Erythroblast (primary cell): ENCODE measurements around the gene POLR1E.
"Not testable (repeated sequence)": the region's sequence is repeated elsewhere in the genome, so short reads cannot be mapped to it uniquely, and the experiment has no call there.

Experiments
- GATA1 ChIP-seq: IDR thresholded peaks from 2 replicates; pipeline ENCODE4 v1.6.1; 2011; ENCODE audit warnings: low read depth, mild to moderate bottlenecking, control low read depth, low read length, moderate library complexity
- POLR2A ChIP-seq: IDR thresholded peaks from 2 replicates; pipeline ENCODE4 v1.6.1; 2011; ENCODE audit warnings: mild to moderate bottlenecking, low read length

- TF ChIP-seq POLR2A, GATA1: not testable (repeated sequence)
Observed at GRCh38 chr9:37510053-37510452, 24.3 kb downstream of the POLR1E start.
